Psoas muscle (tissue), 8 donors: ENCODE results near the gene GREB1. TPM values are rescaled to one million over a fixed set of nuclear protein-coding genes. Genes with fewer than 3 reads are reported as not detected.

Experiments
- ATAC-seq, 4 donors: fragments of 200-7000 bp; cut with Tn5 transposase; one replicate each; pipeline ENCODE4 v1.9.1; 2020; ENCODE audit warnings: moderate library complexity in 3 of 4, mild to moderate bottlenecking in 2 of 4
- DNase-seq, 2 donors: peaks; one replicate each; pipeline ENCODE4 v3.0.0-alpha.2; 2020
- H3K27ac ChIP-seq: fragments of 200-600 bp; one replicate; pipeline ENCODE4 v1.8.0; 2022
- H3K27me3 ChIP-seq, 3 donors: fragments of 200-600 bp in 1 of 3; one replicate each; pipeline versions ENCODE4 v1.6.1 to v1.8.0; 2013 to 2022; ENCODE audit warnings: low read length in 2 of 3, mild to moderate bottlenecking in 2 of 3, moderate library complexity in 1 of 3; ENCODE audit not compliant: insufficient read depth in 3 of 3
- H3K36me3 ChIP-seq, 2 donors: fragments of 200-600 bp in 1 of 2; one replicate each; pipeline versions ENCODE4 v1.6.1 to v1.8.0; 2013 to 2022; ENCODE audit warnings: low read depth in 1 of 2, mild to moderate bottlenecking in 1 of 2, moderate library complexity in 1 of 2; ENCODE audit not compliant: insufficient read depth in 1 of 2
- H3K4me1 ChIP-seq: fragments of 200-600 bp; one replicate; pipeline ENCODE4 v1.8.0; 2022
- H3K4me3 ChIP-seq: fragments of 200-600 bp; one replicate; pipeline ENCODE4 v1.8.0; 2022; ENCODE audit warnings: mild to moderate bottlenecking
- H3K9me3 ChIP-seq: fragments of 200-600 bp; one replicate; pipeline ENCODE4 v1.8.0; 2022
- WGBS, 3 donors: extraction: QIAGEN DNeasy Blood & Tissue Kit; methylation state at CpG; one replicate each; pipeline versions ENCODE4 v1.1.6 to v1.1.7; 2013; 5-methylcytosine and 5-hydroxymethylcytosine counted together
- intact Hi-C, 2 donors: fragments of 100-400 bp; cut with DNase I; formaldehyde crosslinking; loops; one replicate each; pipeline versions ENCODE4 v1.11.0 to v1.14.2; 2022
- polyA plus RNA-seq, 3 donors: library from polyadenylated mRNA; stranded (reverse); fragments of 200-250 nt; gene quantifications; one replicate each; pipeline ENCODE4 v1.2.3, GENCODE V29; 2013
- total RNA-seq, 4 donors: library from RNA; stranded (reverse); fragmentation: NEBNext Ultra II Directional in 2 of 4; extraction: Animal tissue kit (Norgen Biotek cat#: 25700) in 2 of 4; gene quantifications; one replicate each; pipeline versions ENCODE4 v1.2.1 to v1.2.4, GENCODE V29; 2021 to 2023
- TF ChIP-seq, protein P1 (sequence below): fragments of 200-600 bp; IDR thresholded peaks from one replicate; pipeline ENCODE4 v1.8.0; 2022; ENCODE audit warnings: antibody characterized with exemption
- donor health status: healthy with polysubstance abuse.
- donor health status: DM: no; HTN: no; CAD: no; lungs with moderate emphysema.
- donor health status: Bipolar disorder and iron deficiency.
- donor health status: healthy.
- donor health status: DM: yes; HTN: yes; CAD: no.
- donor health status: DM: no; HTN: no; CAD: no.
- donor health status: DM: no; HTN: no; CAD: no.
- donor health status: DM: yes; HTN: yes; CAD: no.

Gene GREB1
- total and polyA plus RNA-seq, 7 donors: 1.3 to 17.5 (median 3.2) TPM

DNA sequence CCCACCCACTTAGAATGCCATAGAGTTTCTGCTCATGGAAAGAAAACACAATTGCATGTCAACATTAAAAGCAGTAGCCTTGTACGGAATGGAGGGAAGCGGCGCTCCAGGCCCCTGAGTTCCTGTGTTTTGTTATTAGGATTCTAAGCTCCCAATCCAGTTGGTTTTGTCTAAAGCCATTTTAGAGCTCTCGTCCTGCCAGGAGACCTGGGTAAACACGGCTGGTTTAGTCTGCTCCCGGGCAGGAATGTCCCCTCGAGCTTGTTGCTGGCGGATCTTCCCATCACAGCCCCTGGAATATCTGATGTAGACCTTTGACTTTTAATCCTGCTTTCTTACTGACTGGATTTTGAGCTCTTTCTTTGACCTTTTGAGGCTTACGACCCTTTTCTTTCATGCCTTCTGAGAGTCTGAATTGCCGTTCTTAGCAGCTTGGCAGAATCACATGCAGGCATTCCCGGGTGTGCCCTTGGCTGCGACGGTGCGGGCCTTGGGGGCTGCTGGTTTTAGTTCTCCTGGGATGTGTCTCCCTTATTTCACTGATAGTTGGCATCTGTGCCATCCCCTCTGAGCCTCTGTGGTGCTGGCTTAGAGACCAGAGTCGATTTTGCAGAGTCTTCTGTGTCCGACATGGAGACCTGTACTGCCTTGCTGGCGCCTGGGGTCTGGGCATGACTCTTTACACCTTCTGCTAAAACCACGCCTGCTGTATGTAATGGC, 25.4 kb downstream of the GREB1 start:
- TF ChIP-seq, protein P1, sequence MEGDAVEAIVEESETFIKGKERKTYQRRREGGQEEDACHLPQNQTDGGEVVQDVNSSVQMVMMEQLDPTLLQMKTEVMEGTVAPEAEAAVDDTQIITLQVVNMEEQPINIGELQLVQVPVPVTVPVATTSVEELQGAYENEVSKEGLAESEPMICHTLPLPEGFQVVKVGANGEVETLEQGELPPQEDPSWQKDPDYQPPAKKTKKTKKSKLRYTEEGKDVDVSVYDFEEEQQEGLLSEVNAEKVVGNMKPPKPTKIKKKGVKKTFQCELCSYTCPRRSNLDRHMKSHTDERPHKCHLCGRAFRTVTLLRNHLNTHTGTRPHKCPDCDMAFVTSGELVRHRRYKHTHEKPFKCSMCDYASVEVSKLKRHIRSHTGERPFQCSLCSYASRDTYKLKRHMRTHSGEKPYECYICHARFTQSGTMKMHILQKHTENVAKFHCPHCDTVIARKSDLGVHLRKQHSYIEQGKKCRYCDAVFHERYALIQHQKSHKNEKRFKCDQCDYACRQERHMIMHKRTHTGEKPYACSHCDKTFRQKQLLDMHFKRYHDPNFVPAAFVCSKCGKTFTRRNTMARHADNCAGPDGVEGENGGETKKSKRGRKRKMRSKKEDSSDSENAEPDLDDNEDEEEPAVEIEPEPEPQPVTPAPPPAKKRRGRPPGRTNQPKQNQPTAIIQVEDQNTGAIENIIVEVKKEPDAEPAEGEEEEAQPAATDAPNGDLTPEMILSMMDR: no peak
- H3K27ac ChIP-seq: no peak overlapping the region
- intact Hi-C loops: no loop called here
- DNase-seq: no peak
- H3K27me3 ChIP-seq: no peaks in the 10 kb centered on the region
- peak in 1 of 4 donors; percentile 11 for ATAC-seq
- H3K4me1 ChIP-seq: peaks cover 11% of the 10 kb centered on the region
- no peaks in the 10 kb centered on the region for H3K9me3 ChIP-seq
- 76 to 88% (median 84%) methylated on average over 18 of the region's 18 CpGs for WGBS, 3 donors
- H3K4me3 ChIP-seq: no peak overlapping the region
- H3K36me3 ChIP-seq: no peaks in the 10 kb centered on the region

DNA sequence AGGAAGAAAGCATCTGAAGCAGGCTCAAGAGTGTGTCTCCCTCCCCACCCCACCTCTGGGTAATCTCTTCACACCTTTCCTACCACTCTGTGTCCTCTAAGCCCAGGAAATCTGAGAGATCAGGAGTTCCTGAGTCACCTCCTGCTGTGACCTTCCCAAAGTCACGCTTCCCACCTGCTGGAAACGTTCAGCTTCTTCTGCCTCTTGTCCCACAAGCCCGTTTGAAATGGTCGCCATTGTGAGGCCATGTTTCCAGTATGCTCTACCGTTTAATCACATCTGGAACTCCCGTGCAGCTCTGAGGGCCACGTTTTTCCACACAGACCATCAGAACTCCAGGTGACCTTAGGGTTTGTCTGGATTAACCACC, 25.9 kb downstream of the GREB1 start:
- DNase-seq (no peak), ATAC-seq (peak in 3 of 4 donors; percentile 18 to 51 (median 41))
- intact Hi-C loops: no loop called here
- Histone ChIP-seq H3K36me3 (no peaks in the 10 kb centered on the region), H3K4me3 (no peak overlapping the region), H3K27ac (no peak overlapping the region), H3K4me1 (peaks cover 11% of the 10 kb centered on the region), H3K9me3 (no peaks in the 10 kb centered on the region), H3K27me3 (no peaks in the 10 kb centered on the region)
- 72 to 79% (median 73%) methylated on average over 7 of the region's 7 CpGs for WGBS, 3 donors
- TF ChIP-seq, protein P1: no peak

DNA sequence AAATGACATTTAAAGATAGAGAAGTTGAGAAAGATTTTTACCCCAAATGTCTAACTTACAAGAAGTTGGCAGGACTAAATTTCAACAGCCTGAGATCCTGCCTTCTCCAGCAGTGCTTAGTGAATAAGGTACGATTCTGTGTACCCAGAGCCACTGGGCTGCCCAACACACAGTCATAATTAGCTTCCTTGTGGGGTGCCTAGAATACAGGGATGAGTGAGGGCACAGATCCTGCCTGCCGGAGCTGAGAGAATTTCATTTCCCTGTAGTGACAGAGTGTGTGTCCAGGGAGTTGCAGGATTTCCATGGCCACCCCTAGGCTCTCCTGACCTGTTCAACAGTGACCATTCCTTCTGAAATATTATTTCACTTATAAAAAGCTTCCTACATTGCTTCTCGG, 27.0 kb downstream of the GREB1 start:
- H3K27me3 ChIP-seq: no peaks in the 10 kb centered on the region
- WGBS, 3 donors: 90 to 91% (median 91%) methylated on average over 3 of the region's 3 CpGs
- H3K27ac ChIP-seq: no peak overlapping the region
- no peak for ATAC-seq
- no peaks in the 10 kb centered on the region for H3K36me3 ChIP-seq
- H3K9me3 ChIP-seq: no peaks in the 10 kb centered on the region
- intact Hi-C loops: no loop called here
- H3K4me3 ChIP-seq: no peak overlapping the region
- TF ChIP-seq, protein P1: no peak
- peaks cover 11% of the 10 kb centered on the region for H3K4me1 ChIP-seq
- DNase-seq: no peak

DNA sequence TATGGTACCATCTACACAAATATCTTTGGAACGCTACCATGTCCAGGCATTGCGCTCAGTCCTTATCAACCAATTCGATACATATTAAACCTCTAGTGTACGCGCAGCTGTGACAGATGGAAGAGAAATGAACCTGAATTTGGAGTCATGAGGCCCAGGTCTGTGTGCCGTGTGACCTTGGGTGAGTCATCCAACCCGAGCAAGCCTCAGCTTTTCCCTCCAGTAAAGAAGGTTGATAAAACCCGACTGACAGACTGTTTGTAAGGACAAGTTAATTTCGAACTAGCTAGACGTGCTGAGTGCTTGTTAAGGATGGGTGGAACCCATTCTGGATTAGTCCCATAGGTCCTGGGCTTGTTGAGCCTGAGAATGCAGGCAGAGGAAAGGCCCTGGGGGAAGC, 28.2 kb downstream of the GREB1 start:
- Histone ChIP-seq H3K27me3 (no peaks in the 10 kb centered on the region), H3K27ac (no peak overlapping the region), H3K36me3 (no peaks in the 10 kb centered on the region), H3K4me3 (no peak overlapping the region), H3K4me1 (peaks cover 11% of the 10 kb centered on the region), H3K9me3 (no peaks in the 10 kb centered on the region)
- WGBS, 3 donors: 91 to 93% (median 92%) methylated on average over 10 of the region's 10 CpGs
- DNase-seq: no peak
- TF ChIP-seq, protein P1: no peak
- intact Hi-C loops: no loop called here
- no peak for ATAC-seq

DNA sequence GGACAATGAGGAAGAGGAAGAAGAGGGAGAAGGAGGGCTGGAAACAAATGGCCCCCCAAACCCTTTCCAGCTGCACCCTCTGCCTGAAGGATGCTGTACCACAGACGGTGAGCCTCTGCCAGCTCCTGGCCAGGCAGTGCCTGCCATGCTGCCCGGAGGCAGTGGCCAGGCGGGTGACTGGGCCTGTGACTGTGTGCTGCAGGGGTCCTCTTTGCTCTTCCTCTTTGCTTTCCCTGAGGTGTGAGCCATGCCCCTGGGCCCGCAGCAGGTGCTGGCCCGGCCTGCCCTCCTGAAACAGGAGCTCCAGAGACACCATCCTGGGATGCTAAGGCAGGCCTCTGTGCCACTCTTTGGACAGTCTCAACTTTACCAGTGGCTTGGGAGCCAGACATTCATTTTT, 28.6 kb downstream of the GREB1 start:
- intact Hi-C loops: no loop called here
- Histone ChIP-seq H3K36me3 (no peaks in the 10 kb centered on the region), H3K4me3 (no peak overlapping the region), H3K4me1 (peaks cover 11% of the 10 kb centered on the region), H3K27ac (no peak overlapping the region), H3K27me3 (no peaks in the 10 kb centered on the region), H3K9me3 (no peaks in the 10 kb centered on the region)
- TF ChIP-seq, protein P1: no peak
- ATAC-seq: no peak
- 93 to 97% (median 96%) methylated on average over 5 of the region's 5 CpGs for WGBS, 3 donors
- DNase-seq: peak in 1 of 2 donors; percentile 22
